ENCODE data around the gene CHD5.

DNA sequence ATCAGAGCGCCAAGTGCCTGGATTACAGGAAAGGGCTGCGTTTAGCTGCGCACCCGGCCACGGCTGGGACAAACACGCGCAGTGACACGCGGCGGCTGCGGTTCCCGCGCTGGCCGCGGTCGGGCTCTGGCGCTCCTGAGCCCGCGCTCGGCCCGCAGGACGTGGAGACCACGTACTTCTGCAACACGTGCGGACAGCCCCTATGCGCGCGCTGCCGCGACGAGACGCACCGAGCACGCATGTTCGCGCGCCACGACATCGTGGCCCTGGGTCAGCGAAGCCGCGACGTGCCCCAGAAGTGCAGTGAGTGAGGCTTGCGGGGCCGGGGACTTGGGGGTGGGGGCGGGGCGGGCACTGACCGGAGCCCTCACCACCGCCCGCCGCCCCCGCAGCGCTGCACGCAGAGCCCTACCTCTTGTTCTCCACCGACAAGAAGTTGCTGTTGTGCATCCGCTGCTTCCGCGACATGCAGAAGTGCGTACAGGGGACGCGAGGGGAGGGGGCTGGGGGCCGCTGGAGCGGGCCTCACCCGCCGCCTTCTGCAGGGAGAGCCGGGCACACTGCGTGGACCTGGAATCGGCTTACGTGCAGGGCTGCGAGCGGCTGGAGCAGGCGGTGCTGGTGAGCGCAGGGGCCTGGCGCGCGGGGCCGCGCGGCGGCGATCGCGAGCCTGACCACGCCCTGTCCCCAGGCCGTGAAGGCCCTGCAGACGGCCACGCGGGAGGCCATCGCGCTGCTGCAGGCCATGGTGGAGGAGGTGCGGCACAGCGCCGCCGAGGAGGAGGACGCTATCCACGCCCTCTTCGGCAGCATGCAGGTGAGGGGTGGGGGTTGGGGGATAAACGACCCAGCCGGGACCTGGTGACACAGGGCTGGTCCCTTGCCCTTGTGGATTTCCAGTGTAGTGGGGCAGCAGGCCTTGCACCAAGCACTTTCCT lies 28.9 kb upstream of the CHD5 start:
- TF ChIP-seq CTCF (IDR thresholded peaks at IDR 0.05) = peak in 4 of 6 experiments; percentile 17 to 45 (median 37)
- no peak for TF ChIP-seq POLR2A (IDR thresholded peaks at IDR 0.05)

Measured in esophagus squamous epithelium (tissue), 4 donors.